HEK293T (cell line): Measurements from ENCODE around the gene CLN6.

Source experiments
- ARNT ChIP-seq: fragments of 450-650 bp; IDR thresholded peaks from 2 replicates; pipeline ENCODE4 v1.6.1; 2017; ENCODE audit warnings: mild to moderate bottlenecking
- FOXA1 ChIP-seq: fragments of 450-650 bp; IDR thresholded peaks from 2 replicates; pipeline ENCODE4 v1.6.1; 2016; ENCODE audit warnings: mild to moderate bottlenecking
- FOXK2 ChIP-seq: fragments of 450-650 bp; IDR thresholded peaks from 2 replicates; pipeline ENCODE4 v1.6.1; 2016; ENCODE audit warnings: mild to moderate bottlenecking
- FOXM1 ChIP-seq: fragments of 450-650 bp; IDR thresholded peaks from 2 replicates; pipeline ENCODE4 v1.6.1; 2017; ENCODE audit warnings: mild to moderate bottlenecking, borderline replicate concordance
- HDGF ChIP-seq: fragments of 450-650 bp; IDR thresholded peaks from 2 replicates; pipeline ENCODE4 v1.6.1; 2017; ENCODE audit warnings: antibody characterized with exemption, borderline replicate concordance
- NFRKB ChIP-seq: fragments of 450-650 bp; IDR thresholded peaks from 2 replicates; pipeline ENCODE4 v1.6.1; 2016; ENCODE audit warnings: mild to moderate bottlenecking, moderate library complexity
- SP1 ChIP-seq: fragments of 450-650 bp; IDR thresholded peaks from 2 replicates; pipeline ENCODE4 v1.6.1; 2017
- TARDBP ChIP-seq: fragments of 450-650 bp; IDR thresholded peaks from 2 replicates; pipeline ENCODE4 v1.6.1; 2016
- ZNF384 ChIP-seq: fragments of 450-650 bp; IDR thresholded peaks from 2 replicates; pipeline ENCODE4 v1.6.1; 2016

DNA sequence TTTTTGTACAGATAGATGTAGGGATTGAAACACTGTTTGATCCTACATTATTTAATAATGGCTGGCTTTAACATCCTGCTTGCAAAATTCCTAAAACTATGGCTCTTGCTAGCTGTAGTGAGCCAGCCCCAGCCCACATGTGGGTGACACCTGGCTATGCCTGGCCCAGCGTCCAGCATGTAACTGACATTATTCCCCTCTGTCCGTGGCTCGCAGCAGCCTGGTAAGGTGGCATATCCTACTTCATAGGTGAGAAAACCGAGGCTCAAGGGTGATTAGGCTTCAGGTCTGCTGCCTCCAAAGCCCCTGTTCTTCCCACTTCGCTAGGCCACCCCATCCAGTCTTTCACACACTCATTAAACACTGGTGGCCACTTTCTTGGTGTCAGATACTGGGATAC, 26.0 kb downstream of the CLN6 start:
- TF ChIP-seq ZNF384: no peak
- no peak for TF ChIP-seq FOXK2
- TF ChIP-seq FOXM1: no peak
- no peak for TF ChIP-seq SP1
- no peak for TF ChIP-seq TARDBP
- TF ChIP-seq HDGF: no peak
- no peak for TF ChIP-seq FOXA1
- no peak for TF ChIP-seq NFRKB
- TF ChIP-seq ARNT: no peak
